Activated T-cell treated with anti-CD3 and anti-CD28 coated beads for 24 hours (primary cell): ENCODE results near the gene PHLDA2.

Source experiments
- DNase-seq: peaks from one replicate; pipeline ENCODE4 v3.0.0-alpha.2; 2020; ENCODE audit warnings: low read depth

The PHLDA2 gene

DNA sequence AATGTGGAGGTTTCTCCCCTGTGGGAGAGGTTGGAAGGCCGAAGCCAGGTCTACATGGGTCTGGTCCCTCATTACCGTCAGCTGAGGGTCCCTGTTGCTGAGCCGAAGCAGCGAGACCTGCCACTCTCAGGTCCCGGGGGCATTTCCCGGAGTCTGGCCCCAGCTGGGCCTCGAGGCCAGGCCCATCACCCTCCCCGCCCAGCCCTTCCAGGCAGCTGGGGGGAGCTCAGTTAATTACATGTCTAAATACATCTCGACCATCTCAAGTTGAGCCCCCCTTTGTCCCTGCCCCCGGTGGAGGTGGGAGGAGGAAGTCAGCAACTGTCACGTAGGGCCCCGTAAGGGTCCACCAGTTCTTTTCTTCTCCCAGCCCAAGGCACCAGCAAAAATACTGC lies 47.2 kb downstream of the PHLDA2 start:
- DNase-seq, result no peak

DNA sequence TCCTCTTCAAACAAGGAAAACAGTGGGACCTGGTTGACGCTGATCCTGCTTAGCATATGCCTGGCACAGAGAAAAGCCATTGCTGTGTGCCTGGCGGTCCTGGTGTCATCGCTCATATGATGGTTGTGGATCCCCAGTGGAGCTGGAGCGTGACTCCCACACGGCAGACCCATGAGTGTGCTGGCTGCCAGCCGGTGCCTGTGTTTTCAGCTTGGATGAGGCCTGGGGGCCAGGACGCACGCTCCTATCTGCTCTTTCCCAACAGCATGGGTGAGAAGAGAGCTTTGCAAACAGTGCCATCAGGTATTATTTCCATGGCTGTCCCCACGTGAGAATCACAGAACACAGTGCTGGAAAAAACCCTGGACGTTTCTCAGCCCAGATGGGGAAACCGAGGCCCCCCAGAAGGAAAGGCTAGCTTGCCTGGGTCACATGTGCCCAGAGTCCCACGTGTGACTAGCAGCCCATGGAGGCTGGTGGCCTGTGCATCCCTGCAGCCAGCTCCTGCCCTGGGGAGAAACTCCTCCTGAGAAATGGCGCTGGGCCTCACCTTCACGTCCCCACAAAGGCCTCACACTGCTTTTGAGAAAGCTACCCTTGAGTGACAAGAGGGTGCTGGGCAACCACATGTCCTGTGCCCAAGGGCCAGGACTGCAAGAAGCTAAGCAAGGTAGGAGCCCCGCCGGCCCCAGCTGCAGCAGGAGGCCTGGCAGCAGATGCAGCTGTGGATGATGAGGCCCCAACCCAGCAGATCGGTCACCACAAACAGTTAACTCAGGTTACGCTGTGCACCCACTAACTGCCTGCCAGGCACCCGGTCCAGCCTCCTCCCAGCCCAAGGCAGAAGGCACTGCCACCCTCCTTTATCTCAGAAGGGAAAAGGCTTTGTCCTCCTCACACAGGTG lies 47.9 kb downstream of the PHLDA2 start:
- DNase-seq, result no peak

DNA sequence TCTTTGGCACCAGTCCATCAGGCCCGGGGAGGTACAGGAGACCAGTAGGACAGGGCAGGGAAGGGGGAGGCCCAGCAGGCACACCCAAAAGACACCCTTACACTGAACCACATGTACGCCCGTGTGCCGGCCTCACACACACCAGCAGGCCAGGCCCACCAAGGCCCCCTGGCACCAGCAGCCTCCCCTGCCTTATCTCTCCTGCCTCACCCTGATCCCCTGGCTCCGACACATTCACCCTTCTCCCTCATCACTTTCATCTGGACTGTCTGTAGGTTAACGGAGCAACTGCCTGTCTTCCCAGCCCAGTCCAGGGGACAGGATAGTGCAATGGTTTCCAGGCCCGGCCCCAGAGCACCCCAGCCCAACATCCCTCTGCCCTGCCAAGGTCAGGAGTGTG lies 48.6 kb downstream of the PHLDA2 start:
- DNase-seq, result no peak

DNA sequence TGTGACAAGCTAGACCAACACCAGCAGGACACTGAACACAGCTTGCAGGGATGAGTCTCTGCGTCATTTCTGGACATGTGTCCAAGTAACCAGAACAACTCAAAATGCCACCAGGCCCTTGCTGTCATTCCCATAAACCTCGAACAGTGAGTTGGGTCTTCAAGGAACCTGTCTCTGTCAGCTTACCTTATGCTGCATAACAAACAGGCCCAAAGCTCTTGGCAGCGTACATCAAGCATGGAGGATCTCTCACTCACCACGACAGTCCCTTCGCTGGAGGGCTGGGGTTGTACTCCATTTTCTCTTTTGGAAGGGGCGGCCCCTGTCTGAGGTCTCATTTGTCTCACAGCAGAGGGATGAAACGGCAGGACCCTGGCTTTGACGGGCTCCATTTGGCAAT lies 50.4 kb downstream of the PHLDA2 start:
- DNase-seq, result no peak
